IgD-negative memory B cell (primary cell): ENCODE measurements around the gene KRTAP22-2. TPM values are rescaled to one million over a fixed set of nuclear protein-coding genes. Genes with fewer than 3 reads are reported as not detected.

ENCODE experiments used
- H3K27ac Mint-ChIP-seq, 3 donors: one replicate each; pipeline ENCODE4 v1.8.0; 2020 to 2022; ENCODE audit warnings: mild to moderate bottlenecking in 3 of 3, mixed read lengths in 3 of 3, moderate library complexity in 1 of 3
- H3K27me3 Mint-ChIP-seq: one replicate; pipeline ENCODE4 v1.8.0; 2021; ENCODE audit warnings: mixed read lengths
- H3K36me3 Mint-ChIP-seq: one replicate; pipeline ENCODE4 v1.8.0; 2020; ENCODE audit warnings: mild to moderate bottlenecking, mixed read lengths
- H3K4me1 Mint-ChIP-seq, 3 donors: one replicate each; pipeline ENCODE4 v1.8.0; 2020 to 2022; ENCODE audit warnings: mixed read lengths in 3 of 3, mild to moderate bottlenecking in 1 of 3
- H3K4me3 Mint-ChIP-seq, 4 donors: one replicate each; pipeline ENCODE4 v1.8.0; 2020 to 2022; ENCODE audit warnings: mild to moderate bottlenecking in 4 of 4, mixed read lengths in 4 of 4, moderate library complexity in 3 of 4
- H3K9me3 Mint-ChIP-seq, 3 donors: one replicate each; pipeline ENCODE4 v1.8.0; 2020 to 2021; ENCODE audit warnings: mixed read lengths in 3 of 3, mild to moderate bottlenecking in 1 of 3
- polyA plus RNA-seq: library from polyadenylated mRNA; unstranded; fragments of 300-500 nt; fragmentation: Illumina TruSeq; gene quantifications from one replicate; pipeline ENCODE4 v1.2.3, GENCODE V29; 2021

KRTAP22-2 gene
- polyA plus RNA-seq, 1 donor from 2014 or later, result not detected

DNA sequence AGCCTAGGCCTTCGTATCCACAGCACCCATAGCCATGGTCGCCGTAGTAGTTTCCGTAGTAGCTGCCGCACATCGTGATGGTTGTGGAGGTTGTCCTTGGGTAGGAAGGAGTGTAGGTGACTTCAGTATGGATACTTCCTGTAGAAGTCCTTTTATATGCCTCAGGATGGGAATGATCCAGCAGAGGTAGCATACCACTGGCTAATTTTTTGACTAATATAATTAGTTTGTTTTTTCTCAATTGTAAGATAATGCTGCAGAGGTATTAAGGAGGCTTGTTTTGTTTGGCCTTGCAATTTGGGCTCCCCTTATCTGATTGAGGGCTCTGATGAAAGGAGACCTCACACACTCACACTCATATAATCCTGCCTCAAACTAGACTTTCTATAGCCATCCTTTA lies 8.6 kb upstream of the KRTAP22-2 start, which contains the start of gene KRTAP6-2:
KRTAP6-2 (minus strand) TSS at position 101 of the 400 bp plus-strand sequence; CDS start at position 73, 28 bp downstream.
- no peak within 1 kb of the TSS for H3K27ac Mint-ChIP-seq
- peaks cover 0 to 2% (median 0%) of the 10 kb centered on the region in 3 donors for H3K4me1 Mint-ChIP-seq
- no peaks in the 10 kb centered on the region for H3K27me3 Mint-ChIP-seq
- H3K9me3 Mint-ChIP-seq, result peaks cover 5 to 22% (median 6%) of the 10 kb centered on the region in 3 donors
- H3K36me3 Mint-ChIP-seq, result no peaks in the 10 kb centered on the region
- H3K4me3 Mint-ChIP-seq, result no peak within 1 kb of the TSS

DNA sequence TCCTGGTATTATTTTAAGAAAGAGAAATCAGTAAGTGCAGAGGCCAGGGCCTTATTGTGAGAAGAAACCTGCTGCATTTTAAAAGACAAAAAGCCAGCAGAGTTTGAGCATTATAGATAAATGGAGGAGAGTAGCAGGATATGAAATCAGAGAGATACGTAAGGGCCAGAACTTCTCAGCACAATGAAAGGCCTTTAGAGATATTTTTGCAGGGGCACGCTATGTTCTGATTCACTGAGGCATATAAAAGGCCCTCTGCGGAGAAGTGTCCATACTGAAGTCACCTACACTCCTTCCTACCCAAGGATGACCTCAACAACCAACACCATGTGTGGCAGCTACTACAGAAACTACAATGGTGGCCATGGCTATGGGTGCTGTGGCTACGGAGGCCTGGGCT lies 1.9 kb upstream of the KRTAP22-2 start, which contains the start of gene KRTAP6-3:
KRTAP6-3 (plus strand) TSS at position 301 of the 400 bp plus-strand sequence; CDS start at position 307, 6 bp downstream.
- Mint-ChIP-seq H3K4me1 (peaks cover 0 to 1% (median 0%) of the 10 kb centered on the region in 3 donors), H3K9me3 (peaks cover 3 to 9% (median 7%) of the 10 kb centered on the region in 3 donors), H3K27me3 (no peaks in the 10 kb centered on the region), H3K4me3 (no peak within 1 kb of the TSS), H3K27ac (peak within 1 kb of the TSS in 1 of 3 donors; percentile 57), H3K36me3 (no peaks in the 10 kb centered on the region)

DNA sequence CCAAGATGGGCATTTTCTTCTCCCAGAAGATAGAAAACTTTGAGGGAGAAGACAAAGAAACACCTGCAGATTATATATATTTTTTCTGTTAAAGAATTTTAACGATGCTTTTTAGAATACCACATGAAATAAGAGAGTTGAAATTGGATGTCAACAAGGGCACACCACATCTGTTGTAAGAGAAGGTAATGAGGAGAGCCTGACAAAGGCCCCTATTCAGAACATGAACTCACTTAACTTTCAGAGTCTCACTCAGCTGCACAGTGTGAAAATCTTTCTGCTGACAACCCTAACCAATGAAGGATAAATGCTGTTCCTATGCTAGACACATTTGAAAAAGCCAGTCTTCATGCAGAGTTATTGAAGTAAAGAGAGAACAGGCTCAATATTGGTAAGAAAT lies 7.3 kb downstream of the KRTAP22-2 start:
- no peaks in the 10 kb centered on the region for H3K27me3 Mint-ChIP-seq
- no peak overlapping the region for H3K4me3 Mint-ChIP-seq
- H3K4me1 Mint-ChIP-seq, result no peaks in the 10 kb centered on the region
- H3K27ac Mint-ChIP-seq, result no peak overlapping the region
- H3K9me3 Mint-ChIP-seq, result peaks cover 2 to 18% (median 10%) of the 10 kb centered on the region in 3 donors
- no peaks in the 10 kb centered on the region for H3K36me3 Mint-ChIP-seq

DNA sequence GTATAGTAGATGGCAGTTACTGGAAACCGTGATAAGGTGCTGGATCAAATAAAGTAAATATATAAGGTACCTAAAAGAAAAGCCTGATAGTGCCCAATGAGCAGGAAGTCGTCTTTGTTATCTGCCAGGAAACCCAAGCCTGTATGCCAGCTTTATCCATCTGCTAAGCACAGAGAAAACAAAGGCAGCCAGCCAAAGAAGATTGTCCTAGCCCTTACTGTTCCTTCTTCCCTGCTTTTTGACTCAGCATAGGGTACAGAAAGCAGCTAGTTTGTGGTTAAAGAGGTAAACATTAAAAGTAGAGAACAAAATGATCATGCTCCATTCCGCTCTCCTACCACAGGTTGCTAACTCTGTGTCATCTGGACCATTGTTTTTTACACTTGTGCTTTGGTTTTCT lies 10.1 kb downstream of the KRTAP22-2 start:
- no peak overlapping the region for H3K4me3 Mint-ChIP-seq
- no peak overlapping the region for H3K27ac Mint-ChIP-seq
- H3K4me1 Mint-ChIP-seq, result no peaks in the 10 kb centered on the region
- H3K36me3 Mint-ChIP-seq, result no peaks in the 10 kb centered on the region
- no peaks in the 10 kb centered on the region for H3K27me3 Mint-ChIP-seq
- peaks cover 2 to 20% (median 8%) of the 10 kb centered on the region in 3 donors for H3K9me3 Mint-ChIP-seq

DNA sequence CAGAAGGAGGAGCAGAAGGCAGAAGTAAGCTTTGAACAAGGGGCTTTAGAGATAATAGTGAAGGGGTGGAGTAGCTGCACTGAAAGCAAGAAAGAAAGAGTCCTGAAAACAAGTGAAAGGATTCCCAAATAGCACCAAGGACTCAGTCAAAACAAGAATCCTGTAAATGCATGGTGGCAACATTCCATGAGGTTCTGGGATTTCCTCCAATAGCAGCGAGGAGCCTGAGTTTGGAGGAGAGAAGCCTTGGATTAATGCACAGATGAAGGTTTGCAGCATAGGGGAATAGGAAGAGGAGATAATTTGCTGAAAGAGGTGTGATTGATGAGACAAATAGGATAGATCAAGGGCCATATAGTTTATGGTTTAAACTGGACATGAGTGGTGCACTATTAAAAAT lies 10.9 kb downstream of the KRTAP22-2 start:
- Mint-ChIP-seq H3K9me3 (peaks cover 2 to 12% (median 2%) of the 10 kb centered on the region in 3 donors), H3K27ac (no peak overlapping the region), H3K36me3 (no peaks in the 10 kb centered on the region), H3K4me1 (no peaks in the 10 kb centered on the region), H3K27me3 (no peaks in the 10 kb centered on the region), H3K4me3 (no peak overlapping the region)

DNA sequence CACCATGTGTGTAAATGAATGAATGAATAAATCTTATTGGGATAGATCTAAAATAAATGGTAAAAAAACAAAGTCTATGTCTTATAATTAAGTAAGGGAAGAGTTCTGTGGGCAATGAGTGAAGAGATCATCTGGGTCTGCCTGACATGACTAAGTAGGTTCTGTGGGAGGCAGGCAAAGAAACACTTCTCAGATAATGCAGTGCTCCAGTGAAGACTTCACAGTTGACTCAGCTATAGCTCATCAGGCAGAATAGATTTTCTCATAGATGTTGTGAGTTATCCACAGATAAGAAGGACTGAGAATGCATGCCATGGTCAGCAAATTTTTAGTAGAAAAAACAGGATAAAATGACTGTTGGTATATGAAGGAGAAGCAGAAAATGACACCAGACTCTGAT lies 12.4 kb downstream of the KRTAP22-2 start:
- no peaks in the 10 kb centered on the region for H3K4me1 Mint-ChIP-seq
- no peak overlapping the region for H3K27ac Mint-ChIP-seq
- H3K9me3 Mint-ChIP-seq, result peaks cover 1 to 7% (median 2%) of the 10 kb centered on the region in 3 donors
- H3K36me3 Mint-ChIP-seq, result no peaks in the 10 kb centered on the region
- H3K27me3 Mint-ChIP-seq, result no peaks in the 10 kb centered on the region
- H3K4me3 Mint-ChIP-seq, result no peak overlapping the region

DNA sequence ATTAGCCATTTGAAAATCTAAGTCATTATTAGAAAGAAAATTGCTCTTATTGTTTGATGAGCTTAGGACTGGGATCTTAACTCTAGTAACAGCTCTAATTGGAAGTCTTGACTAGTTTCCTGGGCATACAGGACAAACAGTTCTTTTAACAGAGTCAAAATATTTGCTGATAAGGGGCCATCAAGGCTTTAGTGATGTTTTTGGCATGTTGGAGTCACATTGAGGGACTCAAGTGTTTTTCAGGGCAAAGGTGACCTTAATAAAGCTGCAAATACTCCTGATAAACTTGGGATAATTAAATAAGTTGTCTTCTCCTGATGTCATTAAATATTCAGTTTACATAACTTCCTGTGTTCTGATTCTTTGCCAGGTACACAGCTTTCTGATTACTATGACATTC lies 22.6 kb downstream of the KRTAP22-2 start:
- H3K4me3 Mint-ChIP-seq, result no peak overlapping the region
- H3K27ac Mint-ChIP-seq, result no peak overlapping the region
- H3K4me1 Mint-ChIP-seq, result no peaks in the 10 kb centered on the region
- H3K36me3 Mint-ChIP-seq, result no peaks in the 10 kb centered on the region
- no peaks in the 10 kb centered on the region for H3K27me3 Mint-ChIP-seq
- H3K9me3 Mint-ChIP-seq, result peaks cover 2 to 8% (median 3%) of the 10 kb centered on the region in 3 donors

DNA sequence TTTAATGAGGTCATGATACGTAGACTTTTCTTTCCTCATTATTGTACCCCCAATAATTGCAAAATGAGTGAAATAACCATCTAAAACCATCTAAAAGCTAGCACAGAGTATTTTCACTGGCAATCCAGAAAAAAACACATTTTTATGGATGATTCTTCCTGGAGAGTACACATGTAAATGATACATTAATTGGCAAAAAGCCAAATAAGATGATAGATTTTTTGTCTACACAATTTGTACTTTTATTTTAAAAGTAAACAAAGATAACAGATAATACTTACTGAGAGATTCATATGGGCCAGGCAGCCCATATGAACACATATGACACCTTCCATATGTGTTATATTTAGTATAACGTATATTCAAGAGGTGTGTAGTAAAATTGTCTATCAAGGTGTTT lies 26.6 kb downstream of the KRTAP22-2 start:
- H3K27ac Mint-ChIP-seq, result no peak overlapping the region
- H3K27me3 Mint-ChIP-seq, result no peaks in the 10 kb centered on the region
- H3K9me3 Mint-ChIP-seq, result peaks cover 2 to 8% (median 3%) of the 10 kb centered on the region in 3 donors
- no peak overlapping the region for H3K4me3 Mint-ChIP-seq
- no peaks in the 10 kb centered on the region for H3K4me1 Mint-ChIP-seq
- no peaks in the 10 kb centered on the region for H3K36me3 Mint-ChIP-seq

DNA sequence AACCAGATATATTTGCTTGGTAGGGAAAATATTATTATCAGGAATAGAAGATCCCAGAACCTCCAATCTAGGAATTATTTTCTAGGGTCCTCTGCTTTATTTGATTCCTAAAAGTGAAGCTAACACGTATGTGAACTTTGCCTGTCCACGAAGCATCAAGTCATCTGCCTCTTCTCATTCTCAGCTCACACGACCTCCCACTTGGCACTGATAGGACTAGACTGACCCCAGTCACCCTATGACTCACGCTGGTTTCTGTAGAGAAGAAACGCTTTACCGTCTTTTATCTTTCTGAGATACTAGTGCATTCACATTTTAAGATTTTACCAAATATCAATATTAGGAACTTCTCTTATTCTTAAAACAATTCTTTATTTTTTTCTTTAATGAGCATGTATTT lies 27.1 kb downstream of the KRTAP22-2 start:
- H3K4me1 Mint-ChIP-seq, result no peaks in the 10 kb centered on the region
- no peak overlapping the region for H3K4me3 Mint-ChIP-seq
- no peak overlapping the region for H3K27ac Mint-ChIP-seq
- peaks cover 2 to 8% (median 3%) of the 10 kb centered on the region in 3 donors for H3K9me3 Mint-ChIP-seq
- H3K27me3 Mint-ChIP-seq, result no peaks in the 10 kb centered on the region
- no peaks in the 10 kb centered on the region for H3K36me3 Mint-ChIP-seq

DNA sequence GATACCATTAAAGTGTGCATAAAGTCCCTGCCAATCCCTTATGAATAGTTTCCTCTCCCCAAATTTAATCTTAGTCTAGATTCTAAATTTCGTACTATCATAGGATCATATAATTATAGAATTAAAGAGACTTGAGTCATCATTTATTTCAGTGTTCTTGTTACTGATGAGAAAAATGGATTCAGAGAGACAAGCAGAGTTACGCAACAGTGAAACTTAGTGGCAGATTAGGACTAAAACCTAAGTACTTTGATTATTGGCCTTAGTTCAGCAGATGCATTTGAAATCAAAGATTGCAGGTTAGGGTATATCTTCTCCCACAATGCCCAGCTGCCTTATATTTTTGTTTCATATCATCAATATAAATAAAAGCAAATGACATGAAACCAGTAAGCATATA lies 28.2 kb downstream of the KRTAP22-2 start:
- Mint-ChIP-seq H3K27ac (no peak overlapping the region), H3K9me3 (peaks cover 2 to 8% (median 6%) of the 10 kb centered on the region in 3 donors), H3K36me3 (no peaks in the 10 kb centered on the region), H3K27me3 (no peaks in the 10 kb centered on the region), H3K4me1 (no peaks in the 10 kb centered on the region), H3K4me3 (no peak overlapping the region)

DNA sequence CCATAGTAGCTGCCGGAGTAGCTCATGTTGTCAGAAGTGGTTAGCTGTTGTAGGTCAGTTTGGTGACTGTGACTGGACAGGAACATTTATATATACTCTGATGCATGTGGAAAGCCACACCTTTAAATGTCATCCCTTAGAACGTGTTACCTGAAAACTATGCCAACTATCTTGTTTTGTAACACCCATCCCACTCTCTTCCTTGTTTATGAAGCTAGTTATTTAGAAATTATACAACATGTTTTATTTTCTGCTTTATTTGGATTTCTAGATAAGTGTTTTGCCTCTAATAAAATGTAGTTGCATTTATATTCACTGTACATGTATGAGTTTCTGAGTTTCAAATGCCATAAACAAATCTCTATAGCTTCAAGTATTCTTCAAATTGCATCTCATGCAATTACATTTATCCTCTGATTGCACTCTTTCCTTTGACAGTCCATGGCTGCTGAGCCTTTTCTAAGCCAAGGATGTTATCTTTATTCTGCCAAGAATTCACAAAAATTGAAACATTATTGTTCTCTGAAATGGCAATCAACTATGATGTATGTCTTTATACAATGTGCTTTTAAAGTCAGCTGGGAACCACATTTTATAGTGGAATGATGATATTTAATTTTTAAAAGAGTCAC lies 28.8 kb downstream of the KRTAP22-2 start, which contains the start of gene KRTAP19-7:
KRTAP19-7 (minus strand) TSS at position 51 of the 632 bp plus-strand sequence; CDS start at position 26, 25 bp downstream.
- Mint-ChIP-seq H3K9me3 (peaks cover 2 to 8% (median 6%) of the 10 kb centered on the region in 3 donors), H3K27ac (no peak within 1 kb of the TSS), H3K4me1 (no peaks in the 10 kb centered on the region), H3K27me3 (no peaks in the 10 kb centered on the region), H3K36me3 (no peaks in the 10 kb centered on the region), H3K4me3 (no peak within 1 kb of the TSS)

DNA sequence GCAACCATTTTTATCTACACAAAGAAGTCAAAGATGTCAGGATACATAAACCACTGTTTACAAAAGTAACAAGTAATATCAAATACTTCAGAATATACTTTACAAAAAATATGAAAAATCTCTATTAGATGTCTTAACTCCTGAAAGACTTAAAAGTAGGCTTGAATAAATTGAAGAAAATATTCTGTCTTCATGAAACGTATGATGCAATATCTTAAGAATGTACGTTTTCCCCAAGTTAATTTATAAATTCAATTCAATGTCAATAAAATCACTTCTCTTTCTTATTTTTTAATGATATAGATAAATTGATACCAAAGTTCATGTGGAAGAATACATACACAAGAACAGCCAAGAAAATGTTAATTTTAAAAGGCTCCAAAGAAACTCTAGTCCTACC lies 35.1 kb downstream of the KRTAP22-2 start:
- Mint-ChIP-seq H3K4me1 (no peaks in the 10 kb centered on the region), H3K9me3 (peaks cover 0 to 16% (median 8%) of the 10 kb centered on the region in 3 donors), H3K4me3 (no peak overlapping the region), H3K36me3 (no peaks in the 10 kb centered on the region), H3K27me3 (no peaks in the 10 kb centered on the region), H3K27ac (no peak overlapping the region)

DNA sequence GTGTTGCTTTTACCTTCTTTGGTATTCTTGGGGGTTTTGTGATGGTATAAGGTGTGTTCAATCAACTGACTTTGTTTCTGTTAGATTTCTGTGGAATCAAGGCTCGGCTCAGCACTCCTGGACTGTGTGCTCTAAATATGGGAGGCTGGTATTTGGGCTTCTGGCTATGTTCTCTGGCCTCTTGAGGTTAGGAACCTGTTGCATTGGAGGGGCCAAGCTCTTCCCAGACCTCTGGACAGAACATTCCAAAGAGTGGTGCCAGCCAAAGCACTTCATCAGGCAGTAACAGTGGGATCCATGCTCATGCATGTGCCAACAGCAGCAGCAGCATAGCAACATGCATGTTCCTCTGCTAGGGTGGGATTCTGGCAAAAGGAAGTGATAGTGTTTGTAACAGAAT lies 37.4 kb downstream of the KRTAP22-2 start:
- no peak overlapping the region for H3K27ac Mint-ChIP-seq
- H3K27me3 Mint-ChIP-seq, result no peaks in the 10 kb centered on the region
- H3K36me3 Mint-ChIP-seq, result no peaks in the 10 kb centered on the region
- H3K4me3 Mint-ChIP-seq, result no peak overlapping the region
- H3K9me3 Mint-ChIP-seq, result peaks cover 4 to 18% (median 8%) of the 10 kb centered on the region in 3 donors
- no peaks in the 10 kb centered on the region for H3K4me1 Mint-ChIP-seq

DNA sequence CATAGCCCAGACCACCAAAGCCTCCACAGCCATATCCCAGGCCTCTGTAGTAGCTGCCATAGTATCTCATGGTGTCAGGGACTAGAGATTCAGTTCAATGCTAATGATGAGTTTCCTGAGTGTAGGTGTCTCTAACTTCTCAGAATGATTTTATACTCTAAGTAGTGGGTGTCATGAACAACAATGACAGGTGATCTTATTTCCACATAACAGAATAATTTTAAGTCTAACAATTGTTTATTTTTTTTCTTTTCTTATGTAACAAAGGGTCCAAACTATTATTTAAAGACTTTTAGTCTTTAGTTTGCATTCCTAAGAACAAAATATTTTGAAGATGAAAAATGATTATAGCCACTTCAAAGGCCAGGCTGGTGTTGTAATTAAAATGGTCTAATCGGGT lies 48.4 kb downstream of the KRTAP22-2 start, which contains the start of gene KRTAP19-6:
KRTAP19-6 (minus strand) TSS at position 101 of the 400 bp plus-strand sequence; CDS start at position 70, 31 bp downstream.
- Mint-ChIP-seq H3K4me1 (no peaks in the 10 kb centered on the region), H3K27me3 (no peaks in the 10 kb centered on the region), H3K36me3 (no peaks in the 10 kb centered on the region), H3K9me3 (peaks cover 0 to 16% (median 2%) of the 10 kb centered on the region in 3 donors), H3K4me3 (no peak within 1 kb of the TSS), H3K27ac (peak within 1 kb of the TSS in 1 of 3 donors; percentile 0)
